ENCODE measurements around the gene SPG21. TPM values are rescaled to one million over a fixed set of nuclear protein-coding genes. Genes with fewer than 3 reads are reported as not detected.

SPG21 gene
- total RNA-seq, 1 experiment from 2014 or later = 53.0 TPM

DNA sequence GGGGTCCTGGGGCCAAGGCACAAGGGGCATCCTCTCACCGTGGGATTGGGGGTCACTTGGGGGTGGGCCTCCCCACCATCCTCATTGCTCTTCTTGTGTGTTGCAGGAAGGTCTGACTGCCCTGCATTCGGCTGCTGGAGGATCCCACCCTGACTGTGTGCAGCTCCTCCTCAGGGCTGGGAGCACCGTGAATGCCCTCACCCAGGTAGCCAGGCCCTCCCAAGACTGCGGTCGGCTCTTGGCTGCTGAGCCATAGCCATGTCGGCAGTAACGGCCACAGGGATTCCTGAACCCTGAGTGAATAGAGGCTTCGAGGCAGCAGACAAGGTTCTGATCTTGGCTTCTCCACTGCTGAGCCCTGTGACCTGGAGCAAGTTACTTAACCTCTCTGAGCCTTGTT is 58.3 kb downstream of the SPG21 start:
- no peak overlapping the region for H3K27ac ChIP-seq (ENCODE audit: low read length)
- POLR2A ChIA-PET (ENCODE audit: unreplicated experiment) = no interaction called here
- ATAC-seq = no peak
- H3F3A ChIP-seq (ENCODE audit: low read length, unreplicated experiment) = no peaks in the 10 kb centered on the region
- H2AFZ ChIP-seq (ENCODE audit: low read length) = no peak overlapping the region
- BruUV-seq (replicated peaks) = no TSS peak
- intact Hi-C loops (cut with micrococcal nuclease) = no loop called here
- H3K4me1 ChIP-seq (ENCODE audit: insufficient read depth, low read length) = no peaks in the 10 kb centered on the region
- H3K9me2 ChIP-seq (replicated peaks; ENCODE audit: low read length) = no peaks in the 10 kb centered on the region
- no peak overlapping the region for H3K4me3 ChIP-seq (ENCODE audit: low read length)
- H4K20me1 ChIP-seq (ENCODE audit: low read length) = no peaks in the 10 kb centered on the region
- H3K27me3 ChIP-seq (ENCODE audit: low read length) = no peaks in the 10 kb centered on the region
- no peak overlapping the region for H3K4me2 ChIP-seq (ENCODE audit: low read length)
- CTCF ChIA-PET = no interaction called here
- H3K36me3 ChIP-seq (ENCODE audit: low read depth, low read length) = no peaks in the 10 kb centered on the region
- no peaks in the 10 kb centered on the region for H3K79me2 ChIP-seq (ENCODE audit: low read length)
- H3K9ac ChIP-seq (ENCODE audit: low read length) = no peak overlapping the region
- TF ChIP-seq, protein P1, sequence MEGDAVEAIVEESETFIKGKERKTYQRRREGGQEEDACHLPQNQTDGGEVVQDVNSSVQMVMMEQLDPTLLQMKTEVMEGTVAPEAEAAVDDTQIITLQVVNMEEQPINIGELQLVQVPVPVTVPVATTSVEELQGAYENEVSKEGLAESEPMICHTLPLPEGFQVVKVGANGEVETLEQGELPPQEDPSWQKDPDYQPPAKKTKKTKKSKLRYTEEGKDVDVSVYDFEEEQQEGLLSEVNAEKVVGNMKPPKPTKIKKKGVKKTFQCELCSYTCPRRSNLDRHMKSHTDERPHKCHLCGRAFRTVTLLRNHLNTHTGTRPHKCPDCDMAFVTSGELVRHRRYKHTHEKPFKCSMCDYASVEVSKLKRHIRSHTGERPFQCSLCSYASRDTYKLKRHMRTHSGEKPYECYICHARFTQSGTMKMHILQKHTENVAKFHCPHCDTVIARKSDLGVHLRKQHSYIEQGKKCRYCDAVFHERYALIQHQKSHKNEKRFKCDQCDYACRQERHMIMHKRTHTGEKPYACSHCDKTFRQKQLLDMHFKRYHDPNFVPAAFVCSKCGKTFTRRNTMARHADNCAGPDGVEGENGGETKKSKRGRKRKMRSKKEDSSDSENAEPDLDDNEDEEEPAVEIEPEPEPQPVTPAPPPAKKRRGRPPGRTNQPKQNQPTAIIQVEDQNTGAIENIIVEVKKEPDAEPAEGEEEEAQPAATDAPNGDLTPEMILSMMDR (conservative IDR thresholded peaks at IDR 0.05; ENCODE audit: low read depth, low read length) = no peak
- TF ChIP-seq EZH2 (IDR thresholded peaks at IDR 0.05; ENCODE audit: low read length, unreplicated experiment) = no peak
- DNase-seq = no peak
- no peaks in the 10 kb centered on the region for H3K9me3 ChIP-seq (ENCODE audit: low read length)

DNA sequence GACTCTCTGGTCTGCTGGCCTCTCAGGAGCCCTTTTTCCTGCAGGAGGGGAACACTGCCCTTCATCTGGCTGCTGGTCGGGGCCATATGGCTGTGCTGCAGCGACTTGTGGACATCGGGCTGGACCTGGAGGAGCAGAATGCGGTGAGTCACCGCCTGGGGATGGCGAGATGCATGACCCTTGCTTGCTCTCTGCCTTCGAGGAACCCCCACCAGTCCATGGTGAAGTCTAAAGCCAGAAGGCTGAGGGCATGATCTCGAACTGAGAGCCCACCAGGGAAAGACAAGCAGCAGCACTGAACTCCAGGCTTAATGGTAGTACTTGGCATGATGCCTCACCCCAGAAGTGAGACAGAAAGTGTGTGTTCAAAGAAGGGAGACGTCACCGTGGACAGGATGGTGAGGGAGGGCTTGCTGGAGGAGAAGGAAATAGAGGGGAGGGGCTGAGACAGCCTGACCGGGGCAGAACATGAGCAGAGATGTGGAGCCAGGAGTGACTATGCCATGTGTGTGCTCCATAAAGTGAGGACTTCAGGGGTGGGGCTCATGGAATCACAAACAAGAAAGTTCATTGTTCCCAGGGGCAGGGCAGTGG is 58.8 kb downstream of the SPG21 start:
- H3K4me3 ChIP-seq (ENCODE audit: low read length) = no peak overlapping the region
- no peak overlapping the region for H2AFZ ChIP-seq (ENCODE audit: low read length)
- H3K4me2 ChIP-seq (ENCODE audit: low read length) = no peak overlapping the region
- TF ChIP-seq EZH2 (IDR thresholded peaks at IDR 0.05; ENCODE audit: low read length, unreplicated experiment) = no peak
- TF ChIP-seq, protein P1 (conservative IDR thresholded peaks at IDR 0.05; ENCODE audit: low read depth, low read length) = no peak
- no peak for TF ChIP-seq EZH2phosphoT487 (IDR thresholded peaks at IDR 0.05; ENCODE audit: borderline replicate concordance, low read length)
- no peaks in the 10 kb centered on the region for H3K9me3 ChIP-seq (ENCODE audit: low read length)
- POLR2A ChIA-PET (ENCODE audit: unreplicated experiment) = no interaction called here
- no peaks in the 10 kb centered on the region for H3K36me3 ChIP-seq (ENCODE audit: low read depth, low read length)
- CTCF ChIA-PET = no interaction called here
- H3K9me2 ChIP-seq (replicated peaks; ENCODE audit: low read length) = no peaks in the 10 kb centered on the region
- H3K27ac ChIP-seq (ENCODE audit: low read length) = no peak overlapping the region
- no peaks in the 10 kb centered on the region for H3K79me2 ChIP-seq (ENCODE audit: low read length)
- no peak for ATAC-seq
- H3K27me3 ChIP-seq (ENCODE audit: low read length) = no peaks in the 10 kb centered on the region
- intact Hi-C loops (cut with micrococcal nuclease) = no loop called here
- DNase-seq = no peak
- no peaks in the 10 kb centered on the region for H4K20me1 ChIP-seq (ENCODE audit: low read length)
- no TSS peak for BruUV-seq (replicated peaks)
- H3F3A ChIP-seq (ENCODE audit: low read length, unreplicated experiment) = no peaks in the 10 kb centered on the region
- H3K4me1 ChIP-seq (ENCODE audit: insufficient read depth, low read length) = no peaks in the 10 kb centered on the region
- H3K9ac ChIP-seq (ENCODE audit: low read length) = no peak overlapping the region

DNA sequence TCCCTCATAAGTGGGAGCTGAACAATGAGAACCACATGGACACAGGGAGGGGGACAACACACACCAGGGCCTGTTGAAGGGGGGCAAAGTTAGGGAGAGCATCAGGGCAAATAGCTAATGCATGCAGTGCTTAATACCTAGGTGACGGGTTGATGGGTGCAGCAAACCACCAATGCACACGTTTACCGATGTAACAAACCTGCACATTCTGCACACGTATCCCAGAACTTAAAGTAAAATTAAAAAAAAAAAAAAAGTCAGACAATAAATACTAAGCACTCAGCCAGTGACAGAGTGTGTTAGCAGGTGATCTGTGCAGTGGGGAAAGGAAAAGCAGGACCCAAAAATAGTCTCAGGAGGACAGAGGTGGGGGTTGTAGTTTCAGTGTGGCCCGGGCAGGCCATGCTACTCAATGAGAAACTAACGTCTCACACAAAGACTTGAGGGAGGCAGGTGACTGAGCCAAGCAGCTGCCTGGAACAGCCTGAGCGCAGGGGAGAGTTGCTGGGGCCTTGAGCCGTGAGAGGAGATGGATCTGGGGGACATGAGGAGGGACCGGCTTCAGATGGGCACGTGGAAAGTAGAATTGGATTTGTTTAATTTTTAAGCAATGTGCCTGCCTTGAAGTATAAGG is 59.6 kb downstream of the SPG21 start:
- intact Hi-C loops (cut with micrococcal nuclease) = no loop called here
- ChIA-PET POLR2A (ENCODE audit: unreplicated experiment) (no interaction called here), CTCF (no interaction called here)
- TF ChIP-seq EZH2phosphoT487 (IDR thresholded peaks at IDR 0.05; ENCODE audit: borderline replicate concordance, low read length) (no peak), EZH2 (IDR thresholded peaks at IDR 0.05; ENCODE audit: low read length, unreplicated experiment) (no peak)
- TF ChIP-seq, protein P1 (conservative IDR thresholded peaks at IDR 0.05; ENCODE audit: low read depth, low read length) = no peak
- Histone ChIP-seq H3F3A (ENCODE audit: low read length, unreplicated experiment) (no peaks in the 10 kb centered on the region), H3K27ac (ENCODE audit: low read length) (no peak overlapping the region), H3K9ac (ENCODE audit: low read length) (no peak overlapping the region), H3K4me3 (ENCODE audit: low read length) (no peak overlapping the region), H3K4me1 (ENCODE audit: insufficient read depth, low read length) (no peaks in the 10 kb centered on the region), H3K27me3 (ENCODE audit: low read length) (no peaks in the 10 kb centered on the region), H3K9me2 (replicated peaks; ENCODE audit: low read length) (no peaks in the 10 kb centered on the region), H4K20me1 (ENCODE audit: low read length) (no peaks in the 10 kb centered on the region), H3K4me2 (ENCODE audit: low read length) (no peak overlapping the region), H3K79me2 (ENCODE audit: low read length) (no peaks in the 10 kb centered on the region), H3K9me3 (ENCODE audit: low read length) (no peaks in the 10 kb centered on the region), H3K36me3 (ENCODE audit: low read depth, low read length) (no peaks in the 10 kb centered on the region), H2AFZ (ENCODE audit: low read length) (no peak overlapping the region)
- no TSS peak for BruUV-seq (replicated peaks)
- ATAC-seq (no peak), DNase-seq (no peak)

Data from PC-3 (cell line).